K562 (cell line): ENCODE measurements around the gene ALG8. TPM values are rescaled to one million over a fixed set of nuclear protein-coding genes. Genes with fewer than 3 reads are reported as not detected.
A peak's percentile ranks its signal among the peaks of the same experiment; 100 is the strongest.

Source experiments
- BHLHE40 ChIP-seq: IDR thresholded peaks from 2 replicates; pipeline ENCODE4 v1.6.1; 2011; ENCODE audit warnings: low read length, improper control_type of control experiment
- BRD4 ChIP-seq: fragments of 200-600 bp; sonication (generic); IDR thresholded peaks from 2 replicates; pipeline ENCODE4 v1.6.1; 2017; ENCODE audit warnings: inconsistent platforms
- CHD4 ChIP-seq: fragments of 200-600 bp; sonication (generic); IDR thresholded peaks from 3 replicates; pipeline ENCODE4 v1.6.1; 2012; ENCODE audit warnings: low read depth, mild to moderate bottlenecking, mixed read lengths, low read length, inconsistent platforms; ENCODE audit not compliant: insufficient read depth, insufficient replicate concordance, poor library complexity, severe bottlenecking
- E2F8 ChIP-seq: fragments of 450-650 bp; IDR thresholded peaks from 2 replicates; pipeline ENCODE4 v1.7.1; 2018; ENCODE audit warnings: mild to moderate bottlenecking, low read depth; ENCODE audit not compliant: partially characterized antibody
- ETV1 ChIP-seq: fragments of 450-650 bp; conservative IDR thresholded peaks from 2 replicates; pipeline ENCODE4 v1.6.1; 2016; ENCODE audit warnings: missing genetic modification characterization, control low read depth, low read depth, missing compliant biosample characterization
- FOXP1 ChIP-seq: sonication (generic); formaldehyde crosslinking; IDR thresholded peaks from 2 replicates; pipeline ENCODE4 v1.8.0; 2022; ENCODE audit warnings: mild to moderate bottlenecking, missing genetic modification reagents
- IRF2 ChIP-seq: sonication (generic); formaldehyde crosslinking; IDR thresholded peaks from 2 replicates; pipeline ENCODE4 v1.8.1; 2022; ENCODE audit warnings: mild to moderate bottlenecking, missing genetic modification reagents
- JUNB ChIP-seq: fragments of 450-650 bp; formaldehyde crosslinking; conservative IDR thresholded peaks from 2 replicates; pipeline ENCODE4 v1.4.0; 2020; ENCODE audit warnings: mild to moderate bottlenecking
- PML ChIP-seq: IDR thresholded peaks from 2 replicates; pipeline ENCODE4 v1.6.1; 2012; ENCODE audit warnings: low read length, inconsistent platforms
- SMARCE1 ChIP-seq: fragments of 450-650 bp; IDR thresholded peaks from 2 replicates; pipeline ENCODE4 v1.7.1; 2016; ENCODE audit warnings: mild to moderate bottlenecking
- THAP12 ChIP-seq: fragments of 250-450 bp; sonication (Bioruptor Pico); IDR thresholded peaks from 2 replicates; pipeline ENCODE4 v1.9.0; 2021; ENCODE audit warnings: mild to moderate bottlenecking, inconsistent platforms
- ZHX1 ChIP-seq: fragments of 150-350 bp; conservative IDR thresholded peaks from 2 replicates; pipeline ENCODE4 v1.6.1; 2014; ENCODE audit warnings: low read length
- ZNF124 ChIP-seq: sonication (generic); formaldehyde crosslinking; IDR thresholded peaks from 2 replicates; pipeline ENCODE4 v1.8.1; 2022; ENCODE audit warnings: missing genetic modification reagents
- polyA plus RNA-seq, 8 experiments: library from polyadenylated mRNA; depleted of rRNA in 4 of 8; stranded (reverse) in 5 of 8; unstranded in 3 of 8; fragments of >200 nt; fragmentation: Nextera tagmentation in 2 of 8; fragmentation: Illumina TruSeq in 1 of 8; extraction: Ambion mirVana in 2 of 8; extraction: Trizol in 1 of 8; gene quantifications; 2 replicates each; pipeline versions ENCODE4 v1.2.1 to v1.2.3, GENCODE V29; 2011 to 2014; ENCODE audit warnings: inconsistent platforms in 1 of 8, missing spikeins in 1 of 8
- total RNA-seq, 7 experiments: library from RNA; depleted of rRNA in 6 of 7; stranded (reverse); fragments of >200 nt in 6 of 7; fragmentation: Illumina TruSeq in 2 of 7; extraction: Trizol in 2 of 7; gene quantifications; 2 replicates each; pipeline versions ENCODE4 v1.2.1 to v1.2.3, GENCODE V29; 2011 to 2021; ENCODE audit warnings: low replicate concordance in 1 of 7
- TF ChIP-seq, protein P1 (sequence below), 2 experiments: IDR thresholded peaks; 2 replicates each; pipeline ENCODE4 v1.6.1; 2012; ENCODE audit warnings: improper control_type of control experiment in 2 of 2, low read depth in 2 of 2, low read length in 2 of 2, borderline replicate concordance in 1 of 2

The ALG8 gene
- total and polyA plus RNA-seq, 9 of the 15 experiments (the other 6 are each of a cell fraction or from before 2014, with no cell fraction given) = 59.3 to 189 (median 106) TPM

DNA sequence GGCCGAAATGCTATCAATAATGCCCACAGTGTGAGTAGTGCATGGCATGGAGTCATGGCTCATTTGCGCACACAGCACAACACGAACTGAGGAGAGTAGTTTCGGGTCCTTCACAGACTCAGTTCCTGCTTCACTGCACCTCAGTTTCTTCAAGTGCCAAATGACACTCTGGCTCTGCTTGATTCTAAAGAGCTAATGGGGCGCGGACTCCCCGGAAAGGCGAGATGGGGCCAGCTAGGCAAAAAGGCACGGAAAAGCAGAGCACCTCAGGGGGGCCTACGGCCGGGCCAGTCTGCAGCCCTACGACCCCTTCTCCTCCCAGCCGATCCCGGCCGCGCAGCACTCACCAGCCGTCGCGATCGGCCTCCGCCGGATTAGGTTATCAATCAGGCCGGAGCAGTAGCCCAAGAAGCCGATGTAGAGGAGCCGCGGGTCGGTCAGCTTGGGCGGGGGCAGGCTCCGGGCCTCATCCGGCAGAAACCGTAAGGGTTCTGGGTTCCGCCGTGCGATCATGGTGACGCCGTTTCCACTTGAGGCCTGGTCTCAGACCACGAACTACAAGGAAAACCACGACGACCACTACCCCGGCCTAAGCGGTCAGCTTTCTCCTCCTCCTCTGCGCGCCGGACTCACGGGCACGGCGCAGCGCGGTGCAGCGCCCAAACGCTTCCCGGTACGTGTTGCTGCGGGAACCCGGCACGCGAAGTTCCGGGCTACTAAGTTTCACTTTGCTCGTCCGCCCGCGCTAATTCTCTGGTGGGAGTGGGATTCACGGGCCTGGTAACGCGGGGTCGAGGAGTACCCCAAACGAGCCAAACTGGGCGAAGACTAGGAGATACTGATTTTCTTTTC lies 60.0 kb downstream of the ALG8 start, which contains the start of gene NDUFC2 (continued):
- TF ChIP-seq E2F8 = peak; percentile 49
- TF ChIP-seq BRD4 = peak; percentile 86; the same call in 1 of the 2 replicates
- peak; percentile 61; the same call in 1 of the 2 replicates for TF ChIP-seq ZHX1
- TF ChIP-seq ZNF124 (CRISPR knock-in tag) = no peak
- peak; percentile 97 for TF ChIP-seq IRF2 (CRISPR knock-in tag)
- TF ChIP-seq PML = peak; percentile 73; the same call in 1 of the 2 replicates
- TF ChIP-seq JUNB = no peak
- no peak for TF ChIP-seq THAP12 (CRISPR knock-in tag)
- TF ChIP-seq FOXP1 (CRISPR knock-in tag) = no peak
- TF ChIP-seq SMARCE1 = no peak
- TF ChIP-seq, protein P1, sequence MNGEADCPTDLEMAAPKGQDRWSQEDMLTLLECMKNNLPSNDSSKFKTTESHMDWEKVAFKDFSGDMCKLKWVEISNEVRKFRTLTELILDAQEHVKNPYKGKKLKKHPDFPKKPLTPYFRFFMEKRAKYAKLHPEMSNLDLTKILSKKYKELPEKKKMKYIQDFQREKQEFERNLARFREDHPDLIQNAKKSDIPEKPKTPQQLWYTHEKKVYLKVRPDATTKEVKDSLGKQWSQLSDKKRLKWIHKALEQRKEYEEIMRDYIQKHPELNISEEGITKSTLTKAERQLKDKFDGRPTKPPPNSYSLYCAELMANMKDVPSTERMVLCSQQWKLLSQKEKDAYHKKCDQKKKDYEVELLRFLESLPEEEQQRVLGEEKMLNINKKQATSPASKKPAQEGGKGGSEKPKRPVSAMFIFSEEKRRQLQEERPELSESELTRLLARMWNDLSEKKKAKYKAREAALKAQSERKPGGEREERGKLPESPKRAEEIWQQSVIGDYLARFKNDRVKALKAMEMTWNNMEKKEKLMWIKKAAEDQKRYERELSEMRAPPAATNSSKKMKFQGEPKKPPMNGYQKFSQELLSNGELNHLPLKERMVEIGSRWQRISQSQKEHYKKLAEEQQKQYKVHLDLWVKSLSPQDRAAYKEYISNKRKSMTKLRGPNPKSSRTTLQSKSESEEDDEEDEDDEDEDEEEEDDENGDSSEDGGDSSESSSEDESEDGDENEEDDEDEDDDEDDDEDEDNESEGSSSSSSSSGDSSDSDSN (IDR thresholded peaks at IDR 0.05; ENCODE audit: borderline replicate concordance in 1 of 2, low read depth in 2 of 2, low read length in 2 of 2) = peak; percentile 68 to 80; a peak in 1 of 4 replicates
- 0 out of 2 replicates have a peak, but pooled peaks have one; percentile 12 for TF ChIP-seq ETV1 (tag)
- peak; percentile 84 for TF ChIP-seq BHLHE40
- no peak for TF ChIP-seq CHD4
